ENCODE data around the gene KLK5. TPM values are rescaled to one million over a fixed set of nuclear protein-coding genes. Genes with fewer than 3 reads are reported as not detected.

The KLK5 gene
- total RNA-seq, 1 donor from 2014 or later = not detected

DNA sequence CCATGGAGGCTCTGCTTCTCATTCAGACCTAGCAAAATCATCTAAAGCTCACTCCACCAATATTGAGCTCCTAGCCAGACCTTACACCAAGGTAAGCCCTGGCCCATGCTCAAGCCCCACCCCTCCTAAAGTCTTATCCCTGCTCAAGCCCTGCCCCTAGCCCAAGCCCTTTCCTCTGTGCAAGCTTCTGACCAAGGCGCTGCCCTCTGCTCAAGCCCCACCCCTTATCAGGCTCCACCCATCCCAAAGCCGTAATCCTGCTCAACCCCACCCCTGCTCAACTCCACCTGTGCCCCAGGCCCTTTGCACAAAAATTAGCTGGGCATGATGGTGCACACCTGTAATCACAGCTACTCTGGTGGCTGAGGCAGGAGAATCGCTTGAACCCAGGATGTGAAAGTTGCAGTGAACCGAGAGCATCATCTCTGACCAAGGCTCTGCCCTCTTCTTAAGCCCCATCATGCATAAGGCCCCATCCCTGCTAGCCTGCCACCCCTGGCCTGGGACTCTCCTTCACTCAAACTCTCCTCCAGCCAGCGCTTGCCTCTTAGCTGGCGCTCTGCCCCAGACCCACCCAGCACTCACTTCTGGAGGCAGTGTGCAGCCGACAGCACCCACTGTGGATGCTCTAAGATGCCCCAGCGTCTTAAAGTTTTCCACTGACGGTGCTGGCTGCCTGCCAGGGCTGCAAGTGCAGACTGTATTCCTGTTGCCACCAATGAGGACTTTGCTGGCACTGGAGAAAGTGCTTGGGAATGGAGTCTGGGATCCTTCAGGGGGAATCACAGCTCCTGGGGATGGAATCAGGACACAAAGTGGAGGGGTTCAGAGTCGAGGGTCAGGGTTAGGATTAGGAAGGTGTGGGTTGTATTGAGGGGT lies 58.1 kb downstream of the KLK5 start:
- intact Hi-C loops (cut with micrococcal nuclease) = no loop called here

Other genes with a start within 250 kb of the KLK5 start
- gene SHANK1, start 233.2 kb downstream of the KLK5 start, total RNA-seq = not detected in 2 replicates
- gene CLEC11A, start 229.7 kb downstream of the KLK5 start, total RNA-seq = 1.2 and 1.7 TPM in 2 replicates
- not detected in 2 replicates for gene GPR32, start 182.6 kb downstream of the KLK5 start, total RNA-seq
- gene ACP4, start 162.6 kb downstream of the KLK5 start, total RNA-seq = not detected in 2 replicates
- gene KLK1, start 129.3 kb downstream of the KLK5 start, total RNA-seq = 1.7 and 2.6 TPM in 2 replicates
- not detected in 2 replicates for gene KLK15, start 119.5 kb downstream of the KLK5 start, total RNA-seq
- not detected in 2 replicates for gene KLK3, start 98.1 kb downstream of the KLK5 start, total RNA-seq
- 0.16 and 0.27 TPM in 2 replicates for gene KLK2, start 79.6 kb downstream of the KLK5 start, total RNA-seq
- gene KLK4, start 41.6 kb downstream of the KLK5 start, total RNA-seq = not detected in 2 replicates
- gene KLK6, start 16.6 kb upstream of the KLK5 start, total RNA-seq = not detected in 2 replicates
- gene KLK7, start 30.9 kb upstream of the KLK5 start, total RNA-seq = not detected in 2 replicates
- not detected in 2 replicates for gene KLK8, start 48.6 kb upstream of the KLK5 start, total RNA-seq
- gene KLK10, start 66.7 kb upstream of the KLK5 start, total RNA-seq = not detected in 2 replicates
- gene KLK11, start 73.6 kb upstream of the KLK5 start, total RNA-seq = not detected in 2 replicates
- gene KLK12, start 82.0 kb upstream of the KLK5 start, total RNA-seq = not detected in 2 replicates
- not detected in 2 replicates for gene KLK13, start 112.1 kb upstream of the KLK5 start, total RNA-seq
- gene KLK14, start 129.8 kb upstream of the KLK5 start, total RNA-seq = 0.64 and 0.80 TPM in 2 replicates
- 8.2 and 9.0 TPM in 2 replicates for gene CTU1, start 155.4 kb upstream of the KLK5 start, total RNA-seq
- 0.14 and 0.25 TPM in 2 replicates for gene SIGLEC9, start 171.9 kb upstream of the KLK5 start, total RNA-seq
- not detected in 2 replicates for gene SIGLEC7, start 189.3 kb upstream of the KLK5 start, total RNA-seq

Measured in T-helper 2 cell treated with Interferon-gamma antibody and Interleukin-4, amounts not matched to agents 100 ng/mL and 5 ng/mL, for 36 hours (primary cell).